ENCODE measurements around the gene SPATA20. TPM values are rescaled to one million over a fixed set of nuclear protein-coding genes. Genes with fewer than 3 reads are reported as not detected.

SPATA20 gene
- total and polyA plus RNA-seq, 12 donors = 12.7 to 246 (median 150) TPM

DNA sequence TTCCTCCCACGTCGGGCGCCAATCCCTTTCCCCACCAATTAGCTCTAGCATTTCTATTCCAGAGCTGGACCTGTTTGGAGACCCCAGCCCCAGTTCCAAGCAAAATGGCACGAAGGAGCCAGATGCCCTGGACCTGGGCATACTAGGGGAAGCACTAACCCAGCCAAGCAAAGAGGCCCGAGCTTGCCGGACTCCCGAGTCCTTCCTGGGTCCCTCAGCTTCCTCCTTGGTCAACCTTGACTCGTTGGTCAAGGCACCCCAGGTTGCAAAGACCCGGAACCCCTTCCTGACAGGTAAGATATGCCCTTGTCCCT lies 5.6 kb upstream of the SPATA20 start:
- H3K4me1 ChIP-seq (replicated peaks in 1 of 2) = peaks cover 22 to 32% of the 10 kb centered on the region in 2 donors
- WGBS, 4 donors = 53 to 80% (median 63%) methylated on average over 5 to 9 of the region's 9 CpGs

DNA sequence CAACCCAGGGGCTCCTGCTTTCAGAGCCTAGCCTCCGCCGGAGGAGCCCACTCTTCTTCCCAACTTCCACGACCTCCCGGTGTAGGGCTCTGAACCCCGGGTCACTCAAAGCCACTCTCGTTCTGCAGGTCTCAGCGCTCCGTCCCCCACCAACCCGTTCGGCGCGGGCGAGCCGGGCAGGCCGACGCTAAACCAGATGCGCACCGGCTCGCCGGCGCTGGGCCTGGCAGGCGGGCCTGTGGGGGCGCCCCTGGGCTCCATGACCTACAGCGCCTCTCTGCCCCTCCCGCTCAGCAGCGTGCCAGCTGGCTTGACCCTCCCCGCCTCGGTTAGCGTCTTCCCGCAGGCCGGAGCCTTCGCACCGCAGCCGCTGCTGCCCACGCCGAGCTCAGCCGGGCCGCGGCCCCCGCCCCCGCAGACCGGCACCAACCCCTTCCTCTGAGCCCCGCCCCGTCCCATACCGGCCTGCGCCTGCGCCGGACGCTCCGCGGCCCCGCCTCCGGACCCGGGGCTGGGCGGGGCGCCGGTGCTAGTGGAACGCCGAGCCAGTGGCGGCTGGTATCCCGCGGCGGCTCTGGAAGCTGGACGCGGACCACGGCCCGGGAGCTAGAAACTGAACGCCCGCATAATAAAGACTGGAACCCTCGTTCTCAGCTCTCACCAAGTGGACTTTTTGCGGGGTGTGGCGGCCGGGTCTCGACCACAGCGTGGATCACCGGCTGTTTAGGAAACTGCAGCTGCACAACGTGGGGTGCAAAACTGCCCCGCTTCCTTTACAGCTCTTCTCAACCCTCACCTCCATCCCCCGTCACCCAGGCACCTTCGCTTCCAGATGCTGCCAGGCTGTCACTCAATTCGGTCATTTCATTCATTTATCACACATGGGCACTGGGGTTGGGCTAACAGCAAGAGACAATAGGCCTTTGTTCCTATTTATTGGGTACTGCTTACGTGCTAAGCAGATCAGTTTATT lies 5.0 kb upstream of the SPATA20 start:
- H3K4me3 ChIP-seq = peak overlapping the region in 2 of 4 donors; percentile 27 to 50
- peaks cover 22 to 32% of the 10 kb centered on the region in 2 donors for H3K4me1 ChIP-seq (replicated peaks in 1 of 2)
- H3K36me3 ChIP-seq (replicated peaks in 1 of 2) = peaks cover 0 to 7% of the 10 kb centered on the region in 2 donors
- no peaks in the 10 kb centered on the region for H3K9me3 ChIP-seq (replicated peaks in 1 of 3)
- 2 to 7% (median 4%) methylated on average over 19 to 82 of the region's 82 CpGs for WGBS, 4 donors
- TF ChIP-seq, protein P1, sequence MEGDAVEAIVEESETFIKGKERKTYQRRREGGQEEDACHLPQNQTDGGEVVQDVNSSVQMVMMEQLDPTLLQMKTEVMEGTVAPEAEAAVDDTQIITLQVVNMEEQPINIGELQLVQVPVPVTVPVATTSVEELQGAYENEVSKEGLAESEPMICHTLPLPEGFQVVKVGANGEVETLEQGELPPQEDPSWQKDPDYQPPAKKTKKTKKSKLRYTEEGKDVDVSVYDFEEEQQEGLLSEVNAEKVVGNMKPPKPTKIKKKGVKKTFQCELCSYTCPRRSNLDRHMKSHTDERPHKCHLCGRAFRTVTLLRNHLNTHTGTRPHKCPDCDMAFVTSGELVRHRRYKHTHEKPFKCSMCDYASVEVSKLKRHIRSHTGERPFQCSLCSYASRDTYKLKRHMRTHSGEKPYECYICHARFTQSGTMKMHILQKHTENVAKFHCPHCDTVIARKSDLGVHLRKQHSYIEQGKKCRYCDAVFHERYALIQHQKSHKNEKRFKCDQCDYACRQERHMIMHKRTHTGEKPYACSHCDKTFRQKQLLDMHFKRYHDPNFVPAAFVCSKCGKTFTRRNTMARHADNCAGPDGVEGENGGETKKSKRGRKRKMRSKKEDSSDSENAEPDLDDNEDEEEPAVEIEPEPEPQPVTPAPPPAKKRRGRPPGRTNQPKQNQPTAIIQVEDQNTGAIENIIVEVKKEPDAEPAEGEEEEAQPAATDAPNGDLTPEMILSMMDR (IDR thresholded peaks at IDR 0.05) = peak in 2 of 6 experiments; percentile 15 to 23
- peak; percentile 51 to 82 for TF ChIP-seq POLR2A (IDR thresholded peaks at IDR 0.05)
- peak overlapping the region; percentile 3 to 83 (median 79) for H3K27ac ChIP-seq
- peak; percentile 84 to 91 (median 90) for DNase-seq
- intact Hi-C loops (cut with DNase I) = loop anchor here (5.0 to 10.0 kb wide), 3 partner anchors 55 to 293 kb away; partner anchors contain the start of gene WFIKKN2 (in 1 of the 2)
- H3K27me3 ChIP-seq = no peaks in the 10 kb centered on the region

More for the DNA sequence above, 5.6 kb upstream of the SPATA20 start:
- intact Hi-C loops (cut with DNase I) = loop anchor here (5.0 to 10.0 kb wide), 3 partner anchors 54 to 293 kb away; partner anchors contain the start of gene WFIKKN2 (in 1 of the 2)
- TF ChIP-seq POLR2A (IDR thresholded peaks at IDR 0.05) = no peak
- TF ChIP-seq, protein P1 (IDR thresholded peaks at IDR 0.05) = no peak
- Histone ChIP-seq H3K9me3 (replicated peaks in 1 of 3) (no peaks in the 10 kb centered on the region), H3K27me3 (no peaks in the 10 kb centered on the region), H3K27ac (peak overlapping the region in 4 of 5 donors; percentile 37 to 83 (median 80)), H3K4me3 (peak overlapping the region in 2 of 4 donors; percentile 27 to 50), H3K36me3 (replicated peaks in 1 of 2) (peaks cover 0 to 7% of the 10 kb centered on the region in 2 donors)
- DNase-seq = peak in 1 of 7 donors; percentile 33

DNA sequence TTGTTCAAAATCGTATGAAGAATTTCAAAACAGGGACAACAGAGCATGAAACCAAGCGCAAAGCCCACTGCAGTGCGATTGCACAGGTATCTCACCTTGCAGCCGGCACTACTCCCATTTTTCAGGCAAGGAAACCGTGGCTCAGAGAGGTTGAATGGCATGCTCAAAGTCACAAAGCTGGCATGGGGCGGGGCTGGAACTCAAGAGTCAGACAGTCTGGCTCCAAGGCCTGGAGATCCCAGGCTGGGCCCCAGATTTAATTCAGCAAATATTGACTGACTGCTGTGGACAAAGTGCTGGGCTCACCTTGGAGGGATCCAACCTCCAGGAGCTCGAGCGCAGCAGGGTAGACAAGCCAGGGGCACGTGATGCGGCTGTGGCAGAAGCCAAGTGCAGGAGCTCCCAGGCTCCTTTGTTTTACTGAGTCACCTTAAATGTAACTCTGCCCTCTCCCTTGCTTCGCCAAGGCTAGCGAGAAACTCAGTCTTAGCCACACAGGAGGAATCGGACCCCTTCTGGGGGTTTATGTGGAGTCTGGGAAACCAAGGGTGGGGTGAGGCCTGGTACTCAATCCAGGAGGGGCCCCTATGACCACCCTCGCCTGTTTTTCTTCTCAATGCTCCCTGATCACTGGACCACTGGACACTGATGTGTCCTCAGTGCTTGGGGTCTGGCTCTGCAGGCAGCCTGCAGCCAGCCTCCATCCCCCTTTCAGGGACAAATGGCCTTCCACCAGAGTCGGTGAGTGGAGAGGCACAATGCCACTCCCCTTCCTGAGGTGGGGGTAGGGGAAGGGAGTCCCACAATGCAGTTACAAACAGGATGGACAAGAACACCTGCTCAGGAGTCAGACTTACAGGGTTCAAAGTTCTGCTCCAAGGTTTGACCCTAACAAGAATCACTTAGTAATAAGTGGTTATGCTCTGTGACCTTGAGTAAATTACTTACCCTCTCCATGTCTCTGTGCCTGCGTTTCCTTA lies 3.9 kb upstream of the SPATA20 start:
- peak overlapping the region; percentile 3 to 83 (median 79) for H3K27ac ChIP-seq
- 51 to 73% (median 57%) methylated on average over 15 to 16 of the region's 16 CpGs for WGBS, 4 donors
- H3K9me3 ChIP-seq (replicated peaks in 1 of 3) = no peaks in the 10 kb centered on the region
- no peaks in the 10 kb centered on the region for H3K27me3 ChIP-seq
- intact Hi-C loops (cut with DNase I) = loop anchor here (5.0 to 10.0 kb wide), 3 partner anchors 56 to 292 kb away; partner anchors contain the start of gene WFIKKN2 (in 1 of the 2)
- peak; percentile 73 to 95 (median 90) for DNase-seq
- TF ChIP-seq, protein P1 (IDR thresholded peaks at IDR 0.05) = no peak
- peak in 1 of 2 donors; percentile 57 for TF ChIP-seq POLR2A (IDR thresholded peaks at IDR 0.05)
- peaks cover 0 to 7% of the 10 kb centered on the region in 2 donors for H3K36me3 ChIP-seq (replicated peaks in 1 of 2)
- peaks cover 31 to 41% of the 10 kb centered on the region in 2 donors for H3K4me1 ChIP-seq (replicated peaks in 1 of 2)
- peak overlapping the region in 1 of 4 donors; percentile 50 for H3K4me3 ChIP-seq

Measured in adrenal gland (tissue), 12 donors.